HG02852 (cell line): ENCODE measurements around the gene PLBD1.

Experiments used
- ATAC-seq: cut with Tn5 transposase; IDR thresholded peaks from one replicate; pipeline ENCODE4 v1.9.1; 2021; ENCODE audit warnings: mild to moderate bottlenecking, moderate library complexity; ENCODE audit not compliant: unreplicated experiment

The PLBD1 gene, protein sequence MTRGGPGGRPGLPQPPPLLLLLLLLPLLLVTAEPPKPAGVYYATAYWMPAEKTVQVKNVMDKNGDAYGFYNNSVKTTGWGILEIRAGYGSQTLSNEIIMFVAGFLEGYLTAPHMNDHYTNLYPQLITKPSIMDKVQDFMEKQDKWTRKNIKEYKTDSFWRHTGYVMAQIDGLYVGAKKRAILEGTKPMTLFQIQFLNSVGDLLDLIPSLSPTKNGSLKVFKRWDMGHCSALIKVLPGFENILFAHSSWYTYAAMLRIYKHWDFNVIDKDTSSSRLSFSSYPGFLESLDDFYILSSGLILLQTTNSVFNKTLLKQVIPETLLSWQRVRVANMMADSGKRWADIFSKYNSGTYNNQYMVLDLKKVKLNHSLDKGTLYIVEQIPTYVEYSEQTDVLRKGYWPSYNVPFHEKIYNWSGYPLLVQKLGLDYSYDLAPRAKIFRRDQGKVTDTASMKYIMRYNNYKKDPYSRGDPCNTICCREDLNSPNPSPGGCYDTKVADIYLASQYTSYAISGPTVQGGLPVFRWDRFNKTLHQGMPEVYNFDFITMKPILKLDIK

DNA sequence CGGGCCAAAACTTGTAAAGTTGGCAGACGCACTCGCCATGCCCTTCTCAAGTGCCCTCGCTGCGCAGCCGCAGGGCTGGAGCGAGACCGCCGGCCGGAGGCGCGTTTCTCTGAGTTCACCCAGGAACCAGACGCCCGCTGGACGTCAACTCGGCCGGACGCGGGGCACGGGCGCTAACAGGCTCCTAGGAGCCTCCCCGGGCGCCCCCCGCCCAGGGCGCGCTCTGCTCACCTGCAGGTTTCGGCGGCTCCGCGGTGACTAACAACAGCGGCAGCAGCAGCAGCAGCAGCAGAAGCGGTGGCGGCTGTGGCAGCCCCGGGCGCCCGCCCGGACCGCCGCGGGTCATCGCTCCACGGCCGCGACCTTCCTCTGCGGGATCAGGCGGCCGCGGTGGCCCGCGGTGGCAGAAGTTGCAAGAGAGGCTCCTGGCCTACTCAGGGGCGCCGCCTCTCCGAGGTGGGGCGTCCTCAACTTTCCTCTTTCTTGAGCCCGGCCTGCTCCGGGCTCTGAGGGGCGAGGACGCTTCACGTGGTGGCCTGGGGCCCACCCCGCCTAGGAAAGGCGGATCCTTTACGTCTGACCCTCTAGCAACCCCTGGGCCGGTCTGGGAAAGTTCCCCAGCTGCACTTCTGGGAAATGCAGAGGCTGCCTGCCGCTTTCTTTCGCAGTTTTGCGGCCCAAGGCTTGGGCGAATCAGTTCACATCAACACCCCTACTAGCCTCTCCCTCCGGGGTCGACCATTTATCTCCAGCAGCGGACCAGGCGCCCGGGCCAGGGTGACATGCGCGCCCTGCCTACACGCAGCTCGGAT, at the start of gene PLBD1:
TSS of gene PLBD1 (minus strand) at position 533 of the 812 bp plus-strand sequence. CDS start at position 346, 187 bp downstream.
- ATAC-seq: no peak

- peak; percentile 46 for ATAC-seq
These were observed 47.0 kb upstream of the PLBD1 start for GRCh38 chr12:14614704-14615121.

DNA sequence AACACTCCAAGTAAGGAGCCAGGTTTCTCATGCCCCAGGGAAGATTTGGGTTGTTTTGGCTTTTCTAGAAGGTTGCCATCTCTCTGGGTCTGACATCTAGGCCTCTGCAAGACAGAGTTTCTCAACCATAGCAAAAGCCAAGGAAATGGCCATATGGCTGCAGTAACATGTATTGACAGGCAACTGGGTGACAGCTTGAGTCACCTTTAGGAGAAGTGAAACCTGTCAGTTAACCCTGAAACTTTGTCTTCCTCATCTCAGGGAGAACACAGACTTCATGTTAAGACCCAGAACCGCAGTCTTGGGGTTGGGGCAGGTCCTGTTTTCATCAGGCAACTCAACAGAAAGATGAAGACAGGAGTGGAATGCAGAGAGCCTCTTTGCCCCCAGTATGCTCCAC, 46.0 kb upstream of the PLBD1 start:
- peak; percentile 97 for ATAC-seq

- ATAC-seq: no peak
These were observed 45.3 kb upstream of the PLBD1 start for GRCh38 chr12:14612898-14613445.

DNA sequence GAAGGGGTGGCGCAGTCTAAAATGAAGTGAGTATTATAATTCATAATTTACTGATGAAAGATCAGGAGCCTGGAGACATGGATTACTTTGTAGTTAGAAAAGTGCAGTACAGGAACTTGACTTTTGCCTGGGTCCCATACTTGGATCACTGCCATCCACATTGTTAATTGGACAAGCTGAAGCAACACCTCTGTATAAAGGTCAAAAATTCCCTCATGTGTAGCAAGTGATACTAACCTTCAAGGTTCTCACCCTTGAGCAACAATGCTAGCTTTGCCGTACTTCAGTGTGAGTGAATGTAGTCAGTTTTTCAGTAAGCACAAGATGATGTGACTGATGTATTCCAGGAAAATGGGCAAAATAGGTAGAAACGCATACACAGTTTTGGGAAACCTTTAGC, 44.6 kb upstream of the PLBD1 start:
- ATAC-seq: no peak

- ATAC-seq: no peak
These were observed 44.0 kb upstream of the PLBD1 start for GRCh38 chr12:14611640-14612203.

DNA sequence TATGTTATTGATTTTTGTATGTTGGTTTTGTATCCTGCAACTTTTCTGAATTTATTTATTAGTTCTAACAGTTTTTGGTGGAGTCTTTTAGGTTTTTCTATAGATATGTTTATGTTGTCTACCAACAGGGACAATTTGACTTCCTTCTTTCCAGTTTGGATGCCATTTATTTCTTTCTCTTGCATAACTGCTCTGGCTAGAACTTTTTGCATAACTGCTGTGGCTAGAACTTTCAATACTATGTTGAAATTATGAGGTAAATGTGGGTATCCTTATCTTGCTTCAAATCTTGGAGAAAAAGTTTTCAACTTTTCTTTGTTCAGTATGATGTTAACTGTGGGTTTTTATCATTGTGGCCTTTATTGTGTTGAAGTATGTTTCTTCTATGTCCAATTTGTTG, 39.9 kb upstream of the PLBD1 start:
- ATAC-seq: no peak

DNA sequence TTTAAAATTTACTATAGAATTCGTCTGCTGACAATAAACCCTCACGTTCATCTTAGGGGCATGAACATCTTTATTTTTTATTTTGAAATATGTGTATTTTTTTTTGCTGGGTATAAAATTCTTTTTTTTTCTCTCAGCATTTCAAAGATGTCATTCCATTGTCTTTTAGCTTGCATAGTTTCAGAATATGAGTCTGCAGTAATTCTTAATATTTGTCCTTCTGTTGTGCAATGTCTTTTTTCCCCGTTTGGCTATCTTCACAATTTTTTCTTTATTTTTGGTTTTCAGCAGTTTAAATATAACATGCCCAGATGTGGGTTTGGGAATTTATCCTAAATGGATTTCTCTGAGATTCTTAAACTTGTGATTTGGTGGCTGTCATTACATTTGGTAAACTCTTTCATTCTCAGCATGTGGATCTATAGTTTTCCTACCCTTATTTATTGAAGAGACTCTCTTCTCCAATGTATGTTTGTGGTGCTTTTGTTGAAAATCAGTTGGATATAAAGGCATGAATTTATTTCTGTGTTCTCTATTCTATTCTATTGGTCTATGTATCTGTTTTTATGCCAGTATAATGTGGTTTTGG, 37.8 kb upstream of the PLBD1 start:
- no peak for ATAC-seq

DNA sequence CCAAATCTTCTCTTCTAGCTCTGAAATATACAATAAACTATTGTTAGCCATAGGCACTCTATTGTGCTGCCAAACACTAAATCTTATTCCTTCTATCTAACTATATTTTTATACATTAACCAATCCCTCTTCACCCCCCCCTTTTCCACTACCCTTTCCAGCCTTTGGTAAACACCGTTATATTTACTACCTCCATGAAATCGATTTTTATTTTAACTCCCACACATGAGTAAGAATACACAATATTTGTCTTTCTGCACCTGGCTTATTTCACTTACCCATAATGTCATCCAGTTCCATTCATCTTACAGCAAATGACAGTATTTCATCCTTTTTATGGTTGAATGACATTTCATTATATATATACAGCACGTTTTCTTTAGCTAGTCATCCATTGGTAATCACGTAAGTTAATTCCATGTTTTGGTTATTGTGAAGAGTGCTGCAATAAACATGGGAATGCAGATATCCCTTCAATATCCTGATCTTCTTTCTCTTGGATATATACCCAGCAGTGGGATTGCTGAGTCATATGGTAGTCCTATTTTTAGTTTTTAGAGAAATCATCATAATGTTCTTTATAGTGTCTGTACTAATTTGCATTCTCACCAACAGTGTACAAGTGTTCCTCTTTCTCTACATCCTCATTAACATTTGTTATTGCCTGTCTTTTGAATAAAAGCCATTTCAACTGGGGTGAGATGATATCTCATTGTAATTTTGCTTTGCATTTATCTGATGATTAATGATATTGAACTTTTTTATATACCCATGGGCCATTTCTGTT, 34.2 kb upstream of the PLBD1 start:
- ATAC-seq: no peak

DNA sequence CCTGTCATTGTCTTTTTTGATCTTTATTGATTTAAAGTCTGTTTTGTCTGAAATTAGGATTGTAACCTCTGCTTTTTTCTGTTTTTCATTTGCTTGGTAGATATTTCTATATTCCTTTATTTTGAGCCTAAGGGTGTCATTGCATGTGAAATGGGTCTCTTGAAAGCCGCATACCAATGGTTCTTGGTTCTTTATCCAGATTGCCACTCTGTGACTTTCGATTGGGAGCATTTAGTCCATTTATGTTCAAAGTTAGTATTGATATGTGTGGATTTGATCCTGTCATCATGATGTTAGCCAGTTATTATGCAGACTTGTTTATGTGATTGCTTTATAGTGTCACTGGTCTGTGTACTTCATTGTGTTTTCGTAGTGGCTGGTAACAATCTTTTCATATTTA, 29.8 kb upstream of the PLBD1 start:
- no peak for ATAC-seq

DNA sequence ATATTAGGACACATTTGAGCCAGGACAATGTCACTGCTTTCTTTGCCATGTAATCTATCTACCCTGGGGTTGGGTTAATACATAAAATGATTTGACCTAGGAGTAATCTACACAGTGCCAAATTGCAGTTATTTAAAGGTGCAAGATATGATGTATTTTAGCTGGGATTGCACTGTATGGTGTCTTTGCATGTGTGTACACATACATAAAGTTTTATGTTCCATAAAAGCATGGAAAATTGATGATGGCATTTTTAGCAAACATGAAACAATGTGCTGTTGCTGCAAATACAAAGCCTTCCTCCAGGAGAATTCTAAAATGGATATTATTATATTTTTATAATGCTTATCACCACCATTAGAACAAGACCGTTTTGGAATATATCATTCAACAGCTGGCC, 24.0 kb upstream of the PLBD1 start:
- ATAC-seq: no peak

GRCh38 chr12:14589169-14590004, 21.7 kb upstream of the PLBD1 start:
- ATAC-seq: no peak

DNA sequence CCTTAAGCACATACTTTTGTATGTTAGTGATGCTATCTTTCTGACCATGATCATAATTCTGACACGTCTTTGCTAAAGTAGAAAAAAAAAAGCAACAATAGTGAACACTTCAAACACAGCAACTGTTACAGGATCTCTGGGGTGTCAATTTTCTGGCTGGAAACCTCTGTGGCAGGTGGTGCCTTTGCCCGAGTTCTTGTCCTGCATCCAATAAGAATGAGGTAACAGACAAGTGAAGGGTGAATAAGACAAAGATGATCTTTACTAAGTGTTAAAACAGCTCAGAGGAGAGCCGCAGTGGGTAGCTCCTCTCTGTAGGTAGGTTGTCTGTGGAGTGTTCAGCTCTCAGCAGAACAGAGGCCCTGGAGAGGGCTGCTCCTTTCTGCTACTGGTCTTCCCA, 20.9 kb upstream of the PLBD1 start:
- no peak for ATAC-seq

- ATAC-seq: no peak
These were observed 11.0 kb upstream of the PLBD1 start for GRCh38 chr12:14578646-14579045.

DNA sequence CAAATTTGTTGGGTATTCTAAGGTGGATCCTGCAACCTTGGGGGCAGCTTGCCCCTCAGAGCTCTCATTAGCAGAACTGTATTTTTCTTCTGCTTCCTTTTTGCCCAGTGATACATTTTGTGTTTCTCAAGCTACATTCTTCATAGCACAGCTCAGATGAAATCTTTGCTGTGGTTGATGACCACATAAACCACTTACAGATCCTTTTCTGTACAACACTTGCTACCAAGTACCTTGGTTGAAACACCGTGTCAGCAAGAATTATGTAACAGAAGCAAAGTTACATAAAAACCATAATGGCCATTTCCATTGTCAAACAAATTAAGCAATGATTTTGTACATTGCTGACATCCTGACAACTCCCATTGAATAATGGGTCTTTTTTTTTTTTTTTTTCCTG, 9.7 kb upstream of the PLBD1 start:
- ATAC-seq: peak; percentile 75

DNA sequence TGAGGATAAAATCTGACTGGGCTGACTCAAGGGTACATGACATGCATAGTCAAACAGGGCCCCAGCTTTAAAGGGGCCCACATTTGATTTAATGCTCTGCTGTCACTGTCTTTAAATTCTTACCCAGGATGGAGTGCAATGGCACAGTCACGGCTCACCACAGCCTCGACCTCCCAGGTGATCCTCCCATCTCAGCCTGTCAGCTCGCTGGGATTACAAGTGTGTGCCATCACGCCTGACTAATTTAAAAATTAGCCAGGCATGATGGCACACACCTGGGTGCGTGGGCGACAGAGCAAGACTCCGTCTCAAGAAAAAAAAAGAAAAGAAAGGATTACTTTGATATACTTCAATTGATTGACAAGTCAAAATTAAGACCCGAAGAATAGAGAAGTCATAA, 9.2 kb upstream of the PLBD1 start:
- peak; percentile 17 for ATAC-seq

DNA sequence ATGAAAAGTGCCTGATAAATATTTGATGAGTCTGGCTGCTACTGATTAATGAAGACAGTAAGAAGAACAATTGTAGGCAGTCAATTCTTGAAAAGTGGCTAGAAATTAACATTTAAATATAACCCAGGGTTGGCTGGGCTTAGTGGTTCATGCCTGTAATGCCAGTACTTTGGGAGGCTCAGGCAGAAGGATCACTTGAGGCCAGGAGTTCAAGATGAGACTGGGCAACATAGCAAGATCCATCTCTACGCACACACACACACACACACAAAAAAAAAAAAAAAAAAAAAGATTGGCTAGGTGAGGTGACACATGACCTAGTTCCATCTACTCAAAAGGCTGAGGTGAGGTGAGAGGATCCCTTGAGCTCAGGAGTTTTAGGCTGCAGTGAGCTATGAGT, 7.9 kb upstream of the PLBD1 start:
- no peak for ATAC-seq

- ATAC-seq: no peak
These were observed 5.4 kb upstream of the PLBD1 start for GRCh38 chr12:14573118-14573517.

GRCh38 chr12:14572401-14572800, 4.7 kb upstream of the PLBD1 start:
- no peak for ATAC-seq
